Kasumi-1 (cell line): ENCODE data around the gene CD209.
"Not testable (repeated sequence)": the region's sequence is repeated elsewhere in the genome, so short reads cannot be mapped to it uniquely, and the experiment has no call there.

Experiments used
- DNase-seq, 2 experiments: peaks; one replicate each; lab custom pipeline; 2025; lab: John Stamatoyannopoulos, UW

The CD209 gene

GRCh38 chr19:7746903-7747884 is at the start of gene CD209:
TSS of gene CD209 (minus strand) at chr19:7747534. CDS start at chr19:7747511, 23 bp downstream.
- peak; percentile 7 for DNase-seq

GRCh38 chr19:7795555-7796161 is 48.3 kb upstream of the CD209 start:
- no peak for DNase-seq

- no peak for DNase-seq
Observed at GRCh38 chr19:7793493-7793892, 46.2 kb upstream of the CD209 start.

- not testable (repeated sequence) for DNase-seq
Observed at GRCh38 chr19:7792701-7793100, 45.4 kb upstream of the CD209 start.

GRCh38 chr19:7792281-7792680 is 44.9 kb upstream of the CD209 start:
- no peak for DNase-seq

GRCh38 chr19:7790416-7790815 is 43.1 kb upstream of the CD209 start:
- DNase-seq = no peak

GRCh38 chr19:7789447-7789846 is 42.1 kb upstream of the CD209 start:
- no peak for DNase-seq

GRCh38 chr19:7788933-7789323 is 41.6 kb upstream of the CD209 start:
- DNase-seq = no peak

- DNase-seq = no peak
Observed at GRCh38 chr19:7788178-7788932, 41.0 kb upstream of the CD209 start.

GRCh38 chr19:7787602-7788177 is 40.4 kb upstream of the CD209 start:
- no peak for DNase-seq

GRCh38 chr19:7787141-7787540 is 39.8 kb upstream of the CD209 start:
- DNase-seq = no peak

GRCh38 chr19:7784856-7785255 is 37.5 kb upstream of the CD209 start:
- no peak for DNase-seq

GRCh38 chr19:7783991-7784423 is 36.7 kb upstream of the CD209 start:
- peak; percentile 20 to 33 for DNase-seq

- DNase-seq = no peak
Observed at GRCh38 chr19:7781157-7781556, 33.8 kb upstream of the CD209 start.

GRCh38 chr19:7779631-7780486 is 32.5 kb upstream of the CD209 start:
- no peak for DNase-seq

GRCh38 chr19:7778081-7778480 is 30.7 kb upstream of the CD209 start:
- no peak for DNase-seq

GRCh38 chr19:7775761-7776160 is 28.4 kb upstream of the CD209 start:
- no peak for DNase-seq

- no peak for DNase-seq
Observed at GRCh38 chr19:7773841-7774240, 26.5 kb upstream of the CD209 start.

- peak; percentile 70 for DNase-seq
Observed at GRCh38 chr19:7772752-7773291, 25.5 kb upstream of the CD209 start.

GRCh38 chr19:7771072-7771471 is 23.7 kb upstream of the CD209 start:
- no peak for DNase-seq

- DNase-seq = no peak
Observed at GRCh38 chr19:7769171-7769570, 21.8 kb upstream of the CD209 start.
